HEK293 (cell line): ENCODE data around the gene TP73.

Experiments used
- CTCF ChIA-PET: fragments of 350-600 bp; formaldehyde crosslinking; extraction: SDS; loops from one replicate; lab custom pipeline; 2021; ENCODE audit warnings: antibody characterized with exemption; lab: Yijun Ruan, JAX
- POLR2A ChIA-PET: fragments of 300-600 bp; formaldehyde crosslinking; extraction: SDS; loops from one replicate; lab custom pipeline; 2020; ENCODE audit warnings: antibody characterized with exemption, inconsistent platforms; lab: Yijun Ruan, JAX
- H3K27ac ChIP-seq: fragments of 200-500 bp; sonication (Bioruptor generic); 2 replicates; pipeline ENCODE4 v1.5.1; 2014; ENCODE audit warnings: low read depth, low read length, control low read depth, inconsistent platforms; ENCODE audit errors: extremely low read depth
- H3K36me3 ChIP-seq, 2 experiments: fragments of 200-500 bp in 1 of 2; sonication (Bioruptor generic) in 1 of 2; 1 replicate in 1 of 2; 2 replicates in 1 of 2; pipeline ENCODE4 v1.5.1; 2014 to 2017; ENCODE audit warnings: inconsistent platforms in 2 of 2, low read length in 2 of 2; ENCODE audit not compliant: control insufficient read depth in 2 of 2, insufficient read depth in 1 of 2
- H3K4me1 ChIP-seq: fragments of 200-500 bp; sonication (Bioruptor generic); 2 replicates; pipeline ENCODE4 v1.5.1; 2014; ENCODE audit warnings: mild to moderate bottlenecking, low read length, inconsistent platforms; ENCODE audit not compliant: control insufficient read depth, insufficient read depth
- H3K4me3 ChIP-seq: 2 replicates; pipeline ENCODE4 v1.5.1; 2011; ENCODE audit warnings: low read depth, mild to moderate bottlenecking, control low read depth, low read length, moderate library complexity
- H3K9me3 ChIP-seq: fragments of 200-500 bp; sonication (Bioruptor generic); 2 replicates; pipeline ENCODE4 v1.5.1; 2014; ENCODE audit warnings: low read depth, low read length, inconsistent platforms; ENCODE audit not compliant: control insufficient read depth, insufficient read depth
- HOXC10 ChIP-seq: sonication (generic); formaldehyde crosslinking; IDR thresholded peaks from 2 replicates; pipeline ENCODE4 v1.8.1; 2023; ENCODE audit warnings: mild to moderate bottlenecking, missing genetic modification reagents
- HOXD13 ChIP-seq: sonication (generic); formaldehyde crosslinking; IDR thresholded peaks from 2 replicates; pipeline ENCODE4 v1.8.0; 2022; ENCODE audit warnings: missing genetic modification reagents, borderline replicate concordance
- KLF10 ChIP-seq: fragments of 450-650 bp; IDR thresholded peaks from 2 replicates; pipeline ENCODE4 v1.5.1; 2018; ENCODE audit warnings: missing biosample characterization, mild to moderate bottlenecking, missing genetic modification characterization
- MZF1 ChIP-seq: fragments of 450-650 bp; formaldehyde crosslinking; IDR thresholded peaks from 2 replicates; pipeline ENCODE4 v1.5.1; 2017; ENCODE audit warnings: missing biosample characterization, missing genetic modification characterization, borderline replicate concordance
- SALL2 ChIP-seq: fragments of 450-650 bp; formaldehyde crosslinking; IDR thresholded peaks from 2 replicates; pipeline ENCODE4 v1.5.0; 2017; ENCODE audit warnings: missing biosample characterization, mild to moderate bottlenecking, missing genetic modification characterization, borderline replicate concordance
- ZBTB17 ChIP-seq: fragments of 450-650 bp; formaldehyde crosslinking; IDR thresholded peaks from 2 replicates; pipeline ENCODE4 v1.5.1; 2016; ENCODE audit warnings: missing biosample characterization, missing genetic modification characterization
- ZEB2 ChIP-seq: fragments of 450-650 bp; formaldehyde crosslinking; IDR thresholded peaks from 2 replicates; pipeline ENCODE4 v1.5.1; 2016; ENCODE audit warnings: missing biosample characterization, missing genetic modification characterization
- ZNF174 ChIP-seq: fragments of 450-650 bp; formaldehyde crosslinking; IDR thresholded peaks from 2 replicates; pipeline ENCODE4 v1.5.0; 2017; ENCODE audit warnings: missing biosample characterization, mild to moderate bottlenecking, missing genetic modification characterization
- ZNF175 ChIP-seq: fragments of 450-650 bp; formaldehyde crosslinking; IDR thresholded peaks from 2 replicates; pipeline ENCODE4 v1.5.1; 2016; ENCODE audit warnings: missing biosample characterization, missing genetic modification characterization
- ZNF600 ChIP-seq: fragments of 450-650 bp; formaldehyde crosslinking; IDR thresholded peaks from 2 replicates; pipeline ENCODE4 v1.5.1; 2016; ENCODE audit warnings: missing biosample characterization, missing genetic modification characterization
- ZNF664 ChIP-seq: fragments of 450-650 bp; formaldehyde crosslinking; IDR thresholded peaks from 2 replicates; pipeline ENCODE4 v1.5.1; 2016; ENCODE audit warnings: missing biosample characterization, missing genetic modification characterization
- ZNF707 ChIP-seq: fragments of 450-650 bp; formaldehyde crosslinking; IDR thresholded peaks from 2 replicates; pipeline ENCODE4 v1.5.1; 2016; ENCODE audit warnings: missing biosample characterization, missing genetic modification characterization
- TF ChIP-seq, protein P1 (sequence below): fragments of 450-650 bp; formaldehyde crosslinking; IDR thresholded peaks from 2 replicates; pipeline ENCODE4 v1.5.1; 2016; ENCODE audit warnings: missing biosample characterization, missing genetic modification characterization
- TF ChIP-seq, protein P2 (sequence below): fragments of 450-650 bp; formaldehyde crosslinking; IDR thresholded peaks from 2 replicates; pipeline ENCODE4 v1.5.1; 2016; ENCODE audit warnings: missing biosample characterization, missing genetic modification characterization
- TF ChIP-seq, protein P3 (sequence below): fragments of 450-650 bp; formaldehyde crosslinking; IDR thresholded peaks from 2 replicates; pipeline ENCODE4 v1.5.0; 2017; ENCODE audit warnings: missing biosample characterization, missing genetic modification characterization, borderline replicate concordance
- TF ChIP-seq, protein P4 (sequence below): fragments of 450-650 bp; formaldehyde crosslinking; IDR thresholded peaks from 2 replicates; pipeline ENCODE4 v1.5.1; 2017; ENCODE audit warnings: missing biosample characterization, missing genetic modification characterization
- TF ChIP-seq, protein P5 (sequence below): fragments of 450-650 bp; formaldehyde crosslinking; IDR thresholded peaks from 2 replicates; pipeline ENCODE4 v1.5.1; 2016; ENCODE audit warnings: missing biosample characterization, missing genetic modification characterization

TP73 gene

DNA sequence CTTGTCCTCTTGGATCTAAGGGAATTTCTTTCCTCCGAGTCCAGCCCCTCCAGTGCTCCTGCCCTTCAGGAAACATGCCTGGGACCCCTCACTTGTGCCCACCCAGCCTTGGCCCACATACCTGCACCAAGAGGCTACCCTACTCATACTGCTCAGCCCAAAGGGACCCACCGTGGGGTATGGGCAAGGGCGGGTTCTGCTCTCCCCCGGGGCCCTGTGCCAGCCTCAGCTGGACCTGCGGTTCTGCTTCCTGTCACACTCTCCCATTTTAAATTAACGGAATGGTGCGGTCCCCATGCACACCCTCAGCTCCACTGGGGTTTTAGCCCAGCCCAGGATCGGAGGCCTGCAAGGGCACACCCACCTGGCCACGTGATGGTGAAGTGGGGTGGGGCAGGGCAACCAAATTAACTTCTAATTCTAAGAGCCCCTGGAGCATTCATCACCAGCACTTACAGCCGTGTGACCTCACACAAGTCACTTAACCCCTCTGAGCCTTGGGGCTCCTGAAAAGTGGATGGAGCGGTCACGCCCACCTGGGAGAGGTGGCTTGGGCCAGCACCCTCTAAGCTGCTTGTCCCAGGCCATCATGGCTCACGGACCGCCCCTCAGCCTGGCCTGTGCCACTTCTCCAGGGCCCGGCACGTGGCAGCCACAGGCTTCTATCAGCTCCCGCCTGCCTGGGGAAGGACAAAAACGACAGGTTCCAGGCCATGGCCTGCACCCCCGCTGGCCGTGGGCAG is 28.3 kb downstream of the TP73 start (continued):
- TF ChIP-seq HOXD13 (CRISPR knock-in tag) (no peak), HOXC10 (CRISPR knock-in tag) (no peak), ZNF600 (tag by site-specific recombination) (no peak), KLF10 (tag by site-specific recombination) (peak; percentile 77)
- TF ChIP-seq, protein P1, sequence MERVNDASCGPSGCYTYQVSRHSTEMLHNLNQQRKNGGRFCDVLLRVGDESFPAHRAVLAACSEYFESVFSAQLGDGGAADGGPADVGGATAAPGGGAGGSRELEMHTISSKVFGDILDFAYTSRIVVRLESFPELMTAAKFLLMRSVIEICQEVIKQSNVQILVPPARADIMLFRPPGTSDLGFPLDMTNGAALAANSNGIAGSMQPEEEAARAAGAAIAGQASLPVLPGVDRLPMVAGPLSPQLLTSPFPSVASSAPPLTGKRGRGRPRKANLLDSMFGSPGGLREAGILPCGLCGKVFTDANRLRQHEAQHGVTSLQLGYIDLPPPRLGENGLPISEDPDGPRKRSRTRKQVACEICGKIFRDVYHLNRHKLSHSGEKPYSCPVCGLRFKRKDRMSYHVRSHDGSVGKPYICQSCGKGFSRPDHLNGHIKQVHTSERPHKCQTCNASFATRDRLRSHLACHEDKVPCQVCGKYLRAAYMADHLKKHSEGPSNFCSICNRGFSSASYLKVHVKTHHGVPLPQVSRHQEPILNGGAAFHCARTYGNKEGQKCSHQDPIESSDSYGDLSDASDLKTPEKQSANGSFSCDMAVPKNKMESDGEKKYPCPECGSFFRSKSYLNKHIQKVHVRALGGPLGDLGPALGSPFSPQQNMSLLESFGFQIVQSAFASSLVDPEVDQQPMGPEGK (tag by site-specific recombination), result peak; percentile 34; the same call in 1 of the 2 replicates
- TF ChIP-seq, protein P2, sequence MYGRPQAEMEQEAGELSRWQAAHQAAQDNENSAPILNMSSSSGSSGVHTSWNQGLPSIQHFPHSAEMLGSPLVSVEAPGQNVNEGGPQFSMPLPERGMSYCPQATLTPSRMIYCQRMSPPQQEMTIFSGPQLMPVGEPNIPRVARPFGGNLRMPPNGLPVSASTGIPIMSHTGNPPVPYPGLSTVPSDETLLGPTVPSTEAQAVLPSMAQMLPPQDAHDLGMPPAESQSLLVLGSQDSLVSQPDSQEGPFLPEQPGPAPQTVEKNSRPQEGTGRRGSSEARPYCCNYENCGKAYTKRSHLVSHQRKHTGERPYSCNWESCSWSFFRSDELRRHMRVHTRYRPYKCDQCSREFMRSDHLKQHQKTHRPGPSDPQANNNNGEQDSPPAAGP (tag by site-specific recombination), result 0 out of 2 replicates have a peak, but pooled peaks have one; percentile 18
- TF ChIP-seq, protein P3, sequence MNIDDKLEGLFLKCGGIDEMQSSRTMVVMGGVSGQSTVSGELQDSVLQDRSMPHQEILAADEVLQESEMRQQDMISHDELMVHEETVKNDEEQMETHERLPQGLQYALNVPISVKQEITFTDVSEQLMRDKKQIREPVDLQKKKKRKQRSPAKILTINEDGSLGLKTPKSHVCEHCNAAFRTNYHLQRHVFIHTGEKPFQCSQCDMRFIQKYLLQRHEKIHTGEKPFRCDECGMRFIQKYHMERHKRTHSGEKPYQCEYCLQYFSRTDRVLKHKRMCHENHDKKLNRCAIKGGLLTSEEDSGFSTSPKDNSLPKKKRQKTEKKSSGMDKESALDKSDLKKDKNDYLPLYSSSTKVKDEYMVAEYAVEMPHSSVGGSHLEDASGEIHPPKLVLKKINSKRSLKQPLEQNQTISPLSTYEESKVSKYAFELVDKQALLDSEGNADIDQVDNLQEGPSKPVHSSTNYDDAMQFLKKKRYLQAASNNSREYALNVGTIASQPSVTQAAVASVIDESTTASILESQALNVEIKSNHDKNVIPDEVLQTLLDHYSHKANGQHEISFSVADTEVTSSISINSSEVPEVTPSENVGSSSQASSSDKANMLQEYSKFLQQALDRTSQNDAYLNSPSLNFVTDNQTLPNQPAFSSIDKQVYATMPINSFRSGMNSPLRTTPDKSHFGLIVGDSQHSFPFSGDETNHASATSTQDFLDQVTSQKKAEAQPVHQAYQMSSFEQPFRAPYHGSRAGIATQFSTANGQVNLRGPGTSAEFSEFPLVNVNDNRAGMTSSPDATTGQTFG, result no peak

DNA sequence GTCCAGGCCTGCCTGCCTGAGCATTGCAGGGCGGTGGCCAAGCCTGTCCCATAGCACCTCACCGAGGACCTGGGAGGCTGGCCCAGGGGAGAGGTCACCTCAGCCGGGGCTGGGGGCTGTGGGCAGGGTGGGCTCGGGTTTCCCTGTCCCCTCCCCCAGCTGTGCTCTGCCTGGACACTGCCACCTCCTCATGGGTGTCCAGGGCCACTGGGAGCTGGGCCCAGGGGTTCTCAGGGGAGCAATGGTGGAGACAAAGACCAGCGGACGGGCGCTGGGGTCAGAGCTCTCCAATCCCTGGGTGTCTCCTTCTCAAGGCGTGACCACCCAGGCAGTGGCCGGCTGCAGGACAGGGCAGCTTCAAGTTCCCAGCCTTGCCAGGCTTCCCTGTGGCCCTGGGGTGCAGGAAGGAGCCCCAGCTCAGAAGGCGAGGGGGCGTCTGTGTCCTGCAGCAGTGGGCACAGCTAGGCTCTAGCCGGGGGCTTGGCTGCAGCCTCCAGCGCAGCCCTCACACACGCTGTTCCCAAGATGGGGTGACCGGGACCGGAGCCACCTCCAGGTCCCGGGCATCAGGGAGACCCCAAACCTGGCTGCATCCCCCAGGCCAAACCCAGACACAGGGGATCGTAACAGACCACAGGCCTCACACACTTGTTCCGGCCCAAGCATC is 29.0 kb downstream of the TP73 start:
- POLR2A ChIA-PET, result no interaction called here
- H3K4me3 ChIP-seq, result no peak overlapping the region
- no peaks in the 10 kb centered on the region for H3K9me3 ChIP-seq
- TF ChIP-seq ZNF174, result no peak
- TF ChIP-seq ZEB2, result no peak
- no peak for TF ChIP-seq ZNF707 (tag by site-specific recombination)
- TF ChIP-seq ZBTB17 (tag by site-specific recombination), result no peak
- TF ChIP-seq ZNF175, result no peak
- TF ChIP-seq, protein P4, sequence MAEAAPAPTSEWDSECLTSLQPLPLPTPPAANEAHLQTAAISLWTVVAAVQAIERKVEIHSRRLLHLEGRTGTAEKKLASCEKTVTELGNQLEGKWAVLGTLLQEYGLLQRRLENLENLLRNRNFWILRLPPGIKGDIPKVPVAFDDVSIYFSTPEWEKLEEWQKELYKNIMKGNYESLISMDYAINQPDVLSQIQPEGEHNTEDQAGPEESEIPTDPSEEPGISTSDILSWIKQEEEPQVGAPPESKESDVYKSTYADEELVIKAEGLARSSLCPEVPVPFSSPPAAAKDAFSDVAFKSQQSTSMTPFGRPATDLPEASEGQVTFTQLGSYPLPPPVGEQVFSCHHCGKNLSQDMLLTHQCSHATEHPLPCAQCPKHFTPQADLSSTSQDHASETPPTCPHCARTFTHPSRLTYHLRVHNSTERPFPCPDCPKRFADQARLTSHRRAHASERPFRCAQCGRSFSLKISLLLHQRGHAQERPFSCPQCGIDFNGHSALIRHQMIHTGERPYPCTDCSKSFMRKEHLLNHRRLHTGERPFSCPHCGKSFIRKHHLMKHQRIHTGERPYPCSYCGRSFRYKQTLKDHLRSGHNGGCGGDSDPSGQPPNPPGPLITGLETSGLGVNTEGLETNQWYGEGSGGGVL (tag by site-specific recombination), result no peak
- TF ChIP-seq MZF1 (tag by site-specific recombination), result no peak
- no peak for TF ChIP-seq SALL2 (tag by site-specific recombination)
- TF ChIP-seq ZNF664 (tag by site-specific recombination), result no peak
- TF ChIP-seq, protein P5, sequence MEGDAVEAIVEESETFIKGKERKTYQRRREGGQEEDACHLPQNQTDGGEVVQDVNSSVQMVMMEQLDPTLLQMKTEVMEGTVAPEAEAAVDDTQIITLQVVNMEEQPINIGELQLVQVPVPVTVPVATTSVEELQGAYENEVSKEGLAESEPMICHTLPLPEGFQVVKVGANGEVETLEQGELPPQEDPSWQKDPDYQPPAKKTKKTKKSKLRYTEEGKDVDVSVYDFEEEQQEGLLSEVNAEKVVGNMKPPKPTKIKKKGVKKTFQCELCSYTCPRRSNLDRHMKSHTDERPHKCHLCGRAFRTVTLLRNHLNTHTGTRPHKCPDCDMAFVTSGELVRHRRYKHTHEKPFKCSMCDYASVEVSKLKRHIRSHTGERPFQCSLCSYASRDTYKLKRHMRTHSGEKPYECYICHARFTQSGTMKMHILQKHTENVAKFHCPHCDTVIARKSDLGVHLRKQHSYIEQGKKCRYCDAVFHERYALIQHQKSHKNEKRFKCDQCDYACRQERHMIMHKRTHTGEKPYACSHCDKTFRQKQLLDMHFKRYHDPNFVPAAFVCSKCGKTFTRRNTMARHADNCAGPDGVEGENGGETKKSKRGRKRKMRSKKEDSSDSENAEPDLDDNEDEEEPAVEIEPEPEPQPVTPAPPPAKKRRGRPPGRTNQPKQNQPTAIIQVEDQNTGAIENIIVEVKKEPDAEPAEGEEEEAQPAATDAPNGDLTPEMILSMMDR, result no peak
- TF ChIP-seq, all 188 proteins: peak for 0
- Histone ChIP-seq H3K36me3 (peaks cover 0 to 20% of the 10 kb centered on the region in 2 experiments; a peak in 1 of 3 replicates), H3K4me1 (no peaks in the 10 kb centered on the region), H3K27ac (no peak overlapping the region)
- CTCF ChIA-PET, result interaction anchor here (2.5 kb wide), 1 partner anchor 43 kb away, joined by 9 read pairs; no protein-coding TSS in a partner anchor
